WI38 (cell line): Measurements from ENCODE around the gene ACKR3.

Experiments
- H3K4me3 ChIP-seq: 2 replicates; pipeline ENCODE4 v1.5.1; 2011; ENCODE audit warnings: low read depth, mild to moderate bottlenecking, control low read depth, low read length
- TF ChIP-seq, protein P1 (sequence below): IDR thresholded peaks from 2 replicates; pipeline ENCODE4 v1.5.1; 2012; ENCODE audit warnings: low read depth, mild to moderate bottlenecking, control low read depth, low read length

ACKR3 gene

DNA sequence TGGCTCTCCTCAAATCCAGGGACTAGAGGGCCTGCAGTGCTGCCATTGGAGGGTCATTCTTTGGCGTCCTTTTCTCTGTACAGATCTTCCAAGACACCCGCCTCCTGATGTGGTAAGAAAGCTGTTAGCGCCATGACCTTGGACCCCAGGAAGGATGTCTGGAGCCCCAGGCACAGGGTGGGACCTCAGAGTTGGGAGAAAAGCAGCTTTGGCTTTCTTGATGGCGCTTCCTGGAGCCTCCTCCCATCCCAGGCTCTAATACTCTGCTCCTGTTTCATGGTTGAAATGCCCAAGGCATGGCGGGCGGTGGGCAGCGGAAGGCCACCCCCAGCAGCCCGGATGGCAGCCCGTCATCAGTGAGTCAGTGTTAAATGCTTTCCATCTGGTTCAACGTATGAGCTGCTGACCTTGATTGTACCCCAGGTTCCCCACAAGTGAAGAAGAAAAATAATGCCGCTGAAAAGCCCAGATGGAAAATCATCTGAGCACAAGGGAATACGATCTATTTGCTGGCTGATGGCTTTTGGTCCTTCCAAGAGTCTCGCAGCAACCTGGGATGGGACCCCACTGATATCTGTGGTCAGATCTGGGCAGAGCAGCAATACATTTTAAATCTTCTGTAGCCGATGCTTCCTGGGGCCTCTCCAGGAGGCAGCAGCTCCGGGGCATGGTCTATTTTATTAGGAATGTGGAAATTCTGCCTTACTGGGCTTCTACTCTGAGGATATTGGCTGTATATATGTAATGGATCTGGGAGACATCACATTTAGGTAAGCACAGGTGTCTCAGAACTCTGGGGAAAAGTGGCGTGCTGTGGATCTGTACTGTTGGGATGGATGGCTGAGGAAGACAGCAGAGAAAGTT is 15.1 kb downstream of the ACKR3 start:
- H3K4me3 ChIP-seq: no peak overlapping the region
- TF ChIP-seq, protein P1, sequence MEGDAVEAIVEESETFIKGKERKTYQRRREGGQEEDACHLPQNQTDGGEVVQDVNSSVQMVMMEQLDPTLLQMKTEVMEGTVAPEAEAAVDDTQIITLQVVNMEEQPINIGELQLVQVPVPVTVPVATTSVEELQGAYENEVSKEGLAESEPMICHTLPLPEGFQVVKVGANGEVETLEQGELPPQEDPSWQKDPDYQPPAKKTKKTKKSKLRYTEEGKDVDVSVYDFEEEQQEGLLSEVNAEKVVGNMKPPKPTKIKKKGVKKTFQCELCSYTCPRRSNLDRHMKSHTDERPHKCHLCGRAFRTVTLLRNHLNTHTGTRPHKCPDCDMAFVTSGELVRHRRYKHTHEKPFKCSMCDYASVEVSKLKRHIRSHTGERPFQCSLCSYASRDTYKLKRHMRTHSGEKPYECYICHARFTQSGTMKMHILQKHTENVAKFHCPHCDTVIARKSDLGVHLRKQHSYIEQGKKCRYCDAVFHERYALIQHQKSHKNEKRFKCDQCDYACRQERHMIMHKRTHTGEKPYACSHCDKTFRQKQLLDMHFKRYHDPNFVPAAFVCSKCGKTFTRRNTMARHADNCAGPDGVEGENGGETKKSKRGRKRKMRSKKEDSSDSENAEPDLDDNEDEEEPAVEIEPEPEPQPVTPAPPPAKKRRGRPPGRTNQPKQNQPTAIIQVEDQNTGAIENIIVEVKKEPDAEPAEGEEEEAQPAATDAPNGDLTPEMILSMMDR: no peak

- H3K4me3 ChIP-seq: no peak overlapping the region
- TF ChIP-seq, protein P1: no peak
Measured at GRCh38 chr2:236585966-236586365, 16.3 kb downstream of the ACKR3 start.

DNA sequence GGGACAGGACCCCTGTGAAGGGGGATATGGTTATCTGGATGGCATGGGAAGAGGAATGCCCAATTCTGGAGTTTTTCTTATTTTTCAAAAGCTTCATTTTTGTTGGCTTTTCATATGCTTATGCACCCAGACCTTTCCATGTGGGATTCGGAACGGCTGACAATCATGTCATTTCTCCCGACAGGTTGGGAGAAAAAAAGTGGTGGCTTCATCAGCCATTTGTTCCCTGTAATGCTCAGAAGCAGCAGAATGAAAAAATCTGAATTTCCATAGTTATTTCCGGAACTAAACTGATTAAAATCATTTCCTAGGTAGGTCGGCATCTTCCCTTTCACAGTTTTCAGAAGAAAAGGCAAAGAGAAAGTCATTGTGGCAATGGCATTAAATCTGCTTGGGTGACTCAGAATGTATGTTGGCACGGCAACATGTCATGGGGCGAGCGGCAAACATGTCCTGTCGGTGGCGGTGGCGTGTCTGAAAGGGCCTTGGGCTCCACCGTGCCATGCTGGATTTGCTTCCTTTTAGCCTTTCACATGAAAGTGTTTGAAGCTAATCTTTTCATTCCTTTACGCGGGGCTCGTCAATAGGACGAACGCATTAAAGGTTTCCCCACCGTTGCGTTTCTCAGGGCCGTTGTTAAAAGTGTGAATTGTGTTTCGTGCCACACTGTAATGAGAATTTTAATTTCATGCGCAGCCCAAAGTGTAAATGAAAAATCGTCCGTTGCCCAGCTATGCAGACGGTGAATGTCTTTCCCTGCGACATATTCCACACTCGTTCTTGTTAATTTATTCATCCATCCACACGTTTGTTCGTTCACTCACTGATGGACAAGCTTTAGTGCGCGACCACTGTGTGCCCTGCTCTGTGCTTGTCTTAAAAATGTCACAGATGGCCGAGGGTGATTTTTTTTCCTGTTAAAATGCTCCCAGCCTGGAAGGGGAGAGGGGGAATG is 18.5 kb downstream of the ACKR3 start:
- TF ChIP-seq, protein P1: no peak
- H3K4me3 ChIP-seq: no peak overlapping the region

DNA sequence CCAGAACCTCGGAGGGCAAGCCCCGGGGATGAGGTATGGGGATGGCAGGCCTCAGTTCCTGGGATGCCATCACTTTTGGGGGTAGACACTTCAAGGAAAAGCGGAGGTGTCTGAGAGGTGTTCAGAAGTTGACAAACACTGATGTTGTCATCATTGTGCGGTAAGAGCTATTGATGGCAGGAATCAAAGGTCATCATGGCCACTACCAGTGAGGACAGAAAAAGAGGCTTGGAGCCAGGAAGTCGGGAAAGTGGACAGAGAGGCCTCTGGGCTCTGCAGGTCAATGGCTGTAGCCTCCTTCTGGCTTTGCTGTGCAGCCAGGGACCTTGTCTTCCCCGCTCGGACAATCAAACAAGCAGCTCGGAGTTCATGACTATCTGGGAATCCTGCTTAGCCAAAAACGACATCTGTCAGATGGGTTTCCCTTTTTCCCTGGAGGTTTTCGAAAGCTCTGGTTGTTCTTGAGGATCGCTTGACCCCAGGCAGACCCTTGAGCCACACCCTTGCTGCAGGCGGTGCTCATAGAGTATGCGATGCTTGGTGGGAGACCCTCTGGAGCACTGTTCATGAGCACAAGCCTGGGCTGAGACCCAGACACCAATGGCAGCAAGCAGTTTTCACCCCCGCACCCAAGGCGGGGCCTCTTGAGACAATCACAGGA is 19.4 kb downstream of the ACKR3 start:
- TF ChIP-seq, protein P1: no peak
- no peak overlapping the region for H3K4me3 ChIP-seq

GRCh38 chr2:236590846-236591245 is 21.2 kb downstream of the ACKR3 start:
- no peak overlapping the region for H3K4me3 ChIP-seq
- TF ChIP-seq, protein P1: no peak

- H3K4me3 ChIP-seq: no peak overlapping the region
- TF ChIP-seq, protein P1: no peak
Measured at GRCh38 chr2:236592821-236593220, 23.2 kb downstream of the ACKR3 start.
